GM12891 (cell line): ENCODE data around the gene MYO15B.

Experiments
- POLR2AphosphoS5 ChIP-seq: IDR thresholded peaks from 2 replicates; pipeline ENCODE4 v1.6.1; 2011; ENCODE audit warnings: low read depth, low read length, control low read depth
- POU2F2 ChIP-seq: IDR thresholded peaks from 2 replicates; pipeline ENCODE4 v1.6.1; 2011; ENCODE audit warnings: low read depth, mild to moderate bottlenecking, control low read depth, low read length, moderate library complexity
- TAF1 ChIP-seq: IDR thresholded peaks from 2 replicates; pipeline ENCODE4 v1.6.1; 2011; ENCODE audit warnings: low read depth, low read length, control low read depth

DNA sequence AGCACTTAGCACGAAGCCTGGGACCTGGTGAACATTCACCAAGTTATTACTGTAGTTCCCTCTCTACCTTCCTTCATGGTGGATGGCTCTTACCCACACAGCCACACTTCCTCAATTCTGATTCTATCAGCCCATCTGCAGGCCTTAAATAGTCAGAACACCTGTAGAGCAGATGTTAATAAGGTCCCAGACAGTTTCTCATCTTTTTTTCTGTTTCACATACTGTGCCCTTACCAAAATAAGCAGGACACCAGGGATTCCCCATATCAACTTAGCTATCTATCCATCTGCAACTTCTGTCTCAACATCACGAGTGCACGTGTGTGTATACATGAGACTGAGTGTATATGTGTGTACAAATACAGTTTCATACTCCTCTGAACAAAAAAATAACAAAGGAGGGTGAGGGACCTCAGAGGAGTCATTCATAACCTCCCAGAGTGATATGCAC is 76.5 kb downstream of the MYO15B start:
- TF ChIP-seq POU2F2 = no peak
- no peak for TF ChIP-seq POLR2AphosphoS5
- no peak for TF ChIP-seq TAF1
